Measurements from ENCODE around the gene TBC1D4. TPM values are rescaled to one million over a fixed set of nuclear protein-coding genes. Genes with fewer than 3 reads are reported as not detected.

Gene TBC1D4
- total and polyA plus RNA-seq, 2 donors (not counting 1 experiment from before 2014, with no cell fraction given), result 10.3 to 15.4 TPM

DNA sequence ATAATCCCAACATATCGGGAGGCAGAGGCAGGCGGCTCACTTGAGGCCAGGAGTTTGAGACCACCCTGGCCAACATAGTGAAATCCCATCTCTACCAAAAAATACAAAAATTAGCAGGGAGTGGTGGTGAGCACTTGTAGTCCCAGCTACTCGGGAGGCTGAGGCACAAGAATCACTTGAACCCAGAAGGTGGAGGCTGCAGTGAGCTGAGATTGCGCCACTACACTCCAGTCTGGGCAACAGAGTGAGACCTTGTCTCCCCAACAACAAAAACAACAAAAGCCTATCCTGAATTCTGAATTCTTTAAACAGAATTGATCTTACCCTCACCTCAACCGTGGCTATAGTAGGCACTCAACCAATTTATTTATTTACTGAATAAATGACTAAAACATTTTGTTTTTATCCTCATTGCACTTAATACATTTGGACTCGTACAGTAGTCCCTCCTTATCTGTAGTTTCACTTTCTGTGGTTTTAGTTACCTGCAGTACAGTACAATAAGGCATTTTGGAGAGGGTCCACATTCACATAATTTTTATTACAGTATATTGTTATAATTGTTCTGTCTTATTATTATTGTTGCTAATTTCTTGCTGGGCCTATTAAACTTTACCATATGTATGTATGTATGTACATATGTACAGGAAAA, 98.8 kb downstream of the TBC1D4 start:
- TF ChIP-seq, protein P1, sequence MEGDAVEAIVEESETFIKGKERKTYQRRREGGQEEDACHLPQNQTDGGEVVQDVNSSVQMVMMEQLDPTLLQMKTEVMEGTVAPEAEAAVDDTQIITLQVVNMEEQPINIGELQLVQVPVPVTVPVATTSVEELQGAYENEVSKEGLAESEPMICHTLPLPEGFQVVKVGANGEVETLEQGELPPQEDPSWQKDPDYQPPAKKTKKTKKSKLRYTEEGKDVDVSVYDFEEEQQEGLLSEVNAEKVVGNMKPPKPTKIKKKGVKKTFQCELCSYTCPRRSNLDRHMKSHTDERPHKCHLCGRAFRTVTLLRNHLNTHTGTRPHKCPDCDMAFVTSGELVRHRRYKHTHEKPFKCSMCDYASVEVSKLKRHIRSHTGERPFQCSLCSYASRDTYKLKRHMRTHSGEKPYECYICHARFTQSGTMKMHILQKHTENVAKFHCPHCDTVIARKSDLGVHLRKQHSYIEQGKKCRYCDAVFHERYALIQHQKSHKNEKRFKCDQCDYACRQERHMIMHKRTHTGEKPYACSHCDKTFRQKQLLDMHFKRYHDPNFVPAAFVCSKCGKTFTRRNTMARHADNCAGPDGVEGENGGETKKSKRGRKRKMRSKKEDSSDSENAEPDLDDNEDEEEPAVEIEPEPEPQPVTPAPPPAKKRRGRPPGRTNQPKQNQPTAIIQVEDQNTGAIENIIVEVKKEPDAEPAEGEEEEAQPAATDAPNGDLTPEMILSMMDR (conservative IDR thresholded peaks at IDR 0.05 in 1 of 2, IDR thresholded peaks at IDR 0.05 in 1 of 2; ENCODE audit: low read depth in 1 of 2, low read length in 2 of 2), result no peak
- TF ChIP-seq EZH2 (IDR thresholded peaks at IDR 0.05; ENCODE audit: low read length, missing control alignments), result no peak
- H3K4me1 ChIP-seq (ENCODE audit: control insufficient read depth, extremely low read depth, insufficient read depth, low read length), result no peaks in the 10 kb centered on the region
- H3K9me3 ChIP-seq (ENCODE audit: control insufficient read depth, insufficient read depth, low read depth, low read length), result no peaks in the 10 kb centered on the region

DNA sequence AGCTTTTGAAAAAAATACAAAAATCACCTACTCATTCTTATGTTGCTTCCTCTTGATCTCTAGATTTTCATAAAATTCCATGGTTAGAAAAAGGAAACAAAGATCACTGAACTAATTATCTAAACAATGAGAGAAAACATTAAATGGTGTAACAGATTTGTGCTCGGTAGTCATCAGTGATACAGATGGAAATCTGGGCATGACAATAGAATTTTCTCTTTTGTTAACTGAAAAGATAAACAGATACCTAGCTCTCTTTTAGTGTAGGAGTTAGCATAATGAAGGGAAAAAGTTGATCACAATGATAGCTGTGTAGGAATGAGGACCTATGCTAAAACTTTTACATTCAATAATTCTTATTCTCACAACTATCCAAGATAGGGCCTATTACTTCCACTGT, 103.7 kb downstream of the TBC1D4 start:
- no peak overlapping the region for H2AFZ ChIP-seq (ENCODE audit: low read length)
- H3K27me3 ChIP-seq (ENCODE audit: control insufficient read depth, insufficient read depth, low read length), result no peaks in the 10 kb centered on the region
- DNase-seq (ENCODE audit: low read depth in 2 of 2), result no peak

More for the DNA sequence above, 98.8 kb downstream of the TBC1D4 start:
- Histone ChIP-seq H4K20me1 (ENCODE audit: control insufficient read depth, extremely low read depth, insufficient read depth, low read length) (no peaks in the 10 kb centered on the region), H3K36me3 (ENCODE audit: control insufficient read depth, insufficient read depth, low read length) (no peaks in the 10 kb centered on the region), H2AFZ (ENCODE audit: low read length) (no peak overlapping the region), H3K27ac (ENCODE audit: insufficient read depth, low read length) (no peak overlapping the region), H3K4me3 (replicated peaks in 1 of 4; ENCODE audit: control extremely low read depth in 1 of 4, insufficient read depth in 1 of 4, low read depth in 3 of 4, low read length in 4 of 4) (no peak overlapping the region), H3K79me2 (ENCODE audit: control insufficient read depth, insufficient read depth, low read length) (no peaks in the 10 kb centered on the region), H3K4me2 (ENCODE audit: extremely low read depth, insufficient read depth, low read length) (no peak overlapping the region), H3K9ac (ENCODE audit: insufficient read depth, low read length) (no peak overlapping the region), H3K27me3 (ENCODE audit: control insufficient read depth, insufficient read depth, low read length) (no peaks in the 10 kb centered on the region)
- no peak for DNase-seq (ENCODE audit: low read depth in 2 of 2)

DNA sequence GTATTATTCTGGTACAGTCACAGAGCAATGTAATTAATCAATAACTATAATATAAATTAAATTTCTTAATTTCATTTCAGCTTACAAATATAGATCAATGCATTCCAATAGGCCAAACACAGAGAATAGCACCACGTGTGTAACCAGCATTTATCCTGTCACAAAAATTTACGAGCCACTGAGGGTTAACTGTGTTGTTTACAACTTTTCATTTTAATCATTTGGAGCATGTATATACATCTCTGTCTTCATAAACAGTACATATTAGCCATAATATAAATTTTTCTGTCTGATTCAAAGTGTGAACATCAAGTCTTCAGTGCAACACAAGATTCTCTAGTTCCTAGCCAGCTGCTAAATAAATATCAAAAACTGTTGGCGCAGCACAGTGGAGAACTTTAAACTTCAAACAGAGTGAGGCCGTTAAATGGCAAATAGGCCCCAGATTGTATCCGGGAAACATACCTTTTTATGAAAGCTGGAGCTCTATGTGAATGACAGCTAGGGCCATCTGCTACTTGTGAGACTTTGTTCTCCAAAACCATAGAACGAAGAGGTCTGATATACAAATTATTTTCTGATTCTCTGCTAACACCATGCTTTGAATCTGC, 105.1 kb downstream of the TBC1D4 start:
- Histone ChIP-seq H3K36me3 (ENCODE audit: control insufficient read depth, insufficient read depth, low read length) (no peaks in the 10 kb centered on the region), H3K27me3 (ENCODE audit: control insufficient read depth, insufficient read depth, low read length) (no peaks in the 10 kb centered on the region), H3K4me3 (replicated peaks in 1 of 4; ENCODE audit: control extremely low read depth in 1 of 4, insufficient read depth in 1 of 4, low read depth in 3 of 4, low read length in 4 of 4) (no peak overlapping the region), H3K9ac (ENCODE audit: insufficient read depth, low read length) (no peak overlapping the region), H3K79me2 (ENCODE audit: control insufficient read depth, insufficient read depth, low read length) (no peaks in the 10 kb centered on the region), H2AFZ (ENCODE audit: low read length) (no peak overlapping the region), H3K27ac (ENCODE audit: insufficient read depth, low read length) (no peak overlapping the region), H3K4me1 (ENCODE audit: control insufficient read depth, extremely low read depth, insufficient read depth, low read length) (no peaks in the 10 kb centered on the region), H4K20me1 (ENCODE audit: control insufficient read depth, extremely low read depth, insufficient read depth, low read length) (no peaks in the 10 kb centered on the region), H3K4me2 (ENCODE audit: extremely low read depth, insufficient read depth, low read length) (no peak overlapping the region), H3K9me3 (ENCODE audit: control insufficient read depth, insufficient read depth, low read depth, low read length) (no peaks in the 10 kb centered on the region)
- no peak for DNase-seq (ENCODE audit: low read depth in 2 of 2)
- no peak for TF ChIP-seq EZH2 (IDR thresholded peaks at IDR 0.05; ENCODE audit: low read length, missing control alignments)
- TF ChIP-seq, protein P1 (conservative IDR thresholded peaks at IDR 0.05 in 1 of 2, IDR thresholded peaks at IDR 0.05 in 1 of 2; ENCODE audit: low read depth in 1 of 2, low read length in 2 of 2), result no peak

More for the DNA sequence above, 103.7 kb downstream of the TBC1D4 start:
- Histone ChIP-seq H3K79me2 (ENCODE audit: control insufficient read depth, insufficient read depth, low read length) (no peaks in the 10 kb centered on the region), H3K4me1 (ENCODE audit: control insufficient read depth, extremely low read depth, insufficient read depth, low read length) (no peaks in the 10 kb centered on the region), H3K9me3 (ENCODE audit: control insufficient read depth, insufficient read depth, low read depth, low read length) (no peaks in the 10 kb centered on the region), H3K36me3 (ENCODE audit: control insufficient read depth, insufficient read depth, low read length) (no peaks in the 10 kb centered on the region), H3K27ac (ENCODE audit: insufficient read depth, low read length) (no peak overlapping the region), H3K9ac (ENCODE audit: insufficient read depth, low read length) (no peak overlapping the region), H3K4me3 (replicated peaks in 1 of 4; ENCODE audit: control extremely low read depth in 1 of 4, insufficient read depth in 1 of 4, low read depth in 3 of 4, low read length in 4 of 4) (no peak overlapping the region), H3K4me2 (ENCODE audit: extremely low read depth, insufficient read depth, low read length) (no peak overlapping the region), H4K20me1 (ENCODE audit: control insufficient read depth, extremely low read depth, insufficient read depth, low read length) (no peaks in the 10 kb centered on the region)
- TF ChIP-seq, protein P1 (conservative IDR thresholded peaks at IDR 0.05 in 1 of 2, IDR thresholded peaks at IDR 0.05 in 1 of 2; ENCODE audit: low read depth in 1 of 2, low read length in 2 of 2), result no peak
- no peak for TF ChIP-seq EZH2 (IDR thresholded peaks at IDR 0.05; ENCODE audit: low read length, missing control alignments)

All from fibroblast of lung (primary cell).